ENCODE measurements around the gene ZNRF1.

ZNRF1 gene

GRCh38 chr16:74997042-74997491 is 1.8 kb upstream of the ZNRF1 start (continued):
- TF ChIP-seq TSHZ2 (CRISPR knock-in tag; IDR thresholded peaks at IDR 0.05): no peak

GRCh38 chr16:74999219-74999608 is 390 bp downstream of the ZNRF1 start:
- TF ChIP-seq ZC3H10 (CRISPR knock-in tag; IDR thresholded peaks at IDR 0.05): no peak
- no peak for TF ChIP-seq ZNF70 (CRISPR knock-in tag; IDR thresholded peaks at IDR 0.05)
- TF ChIP-seq POU6F1 (CRISPR knock-in tag; IDR thresholded peaks at IDR 0.05; ENCODE audit: borderline replicate concordance, low read depth): no peak
- TF ChIP-seq BACH2 (CRISPR knock-in tag; IDR thresholded peaks at IDR 0.05; ENCODE audit: borderline replicate concordance): no peak
- TF ChIP-seq TCF4 (CRISPR knock-in tag; IDR thresholded peaks at IDR 0.05; ENCODE audit: borderline replicate concordance): no peak
- TF ChIP-seq CSRNP3 (CRISPR knock-in tag; IDR thresholded peaks at IDR 0.05): no peak
- TF ChIP-seq ARNTL (CRISPR knock-in tag; IDR thresholded peaks at IDR 0.05; ENCODE audit: borderline replicate concordance, low read depth): no peak
- peak; percentile 6; the same call in 1 of the 3 replicates for ATAC-seq

- TF ChIP-seq SNAI2 (CRISPR knock-in tag; IDR thresholded peaks at IDR 0.05): no peak
- no peak for TF ChIP-seq TOX (CRISPR knock-in tag; IDR thresholded peaks at IDR 0.05; ENCODE audit: borderline replicate concordance)
- no peak for TF ChIP-seq ISL1 (CRISPR knock-in tag; IDR thresholded peaks at IDR 0.05)
- TF ChIP-seq CSDC2 (CRISPR knock-in tag; IDR thresholded peaks at IDR 0.05): no peak
- TF ChIP-seq POU6F1 (CRISPR knock-in tag; IDR thresholded peaks at IDR 0.05; ENCODE audit: borderline replicate concordance, low read depth): no peak
- TF ChIP-seq CREB5 (CRISPR knock-in tag; IDR thresholded peaks at IDR 0.05; ENCODE audit: low read depth): no peak
- TF ChIP-seq RARB (CRISPR knock-in tag; IDR thresholded peaks at IDR 0.05): no peak
- TF ChIP-seq TCF4 (CRISPR knock-in tag; IDR thresholded peaks at IDR 0.05; ENCODE audit: borderline replicate concordance): no peak
- no peak for TF ChIP-seq TSHZ2 (CRISPR knock-in tag; IDR thresholded peaks at IDR 0.05)
- no peak for TF ChIP-seq ZC3H10 (CRISPR knock-in tag; IDR thresholded peaks at IDR 0.05)
- TF ChIP-seq ZNF8 (CRISPR knock-in tag; IDR thresholded peaks at IDR 0.05): no peak
- no peak for TF ChIP-seq ZNF70 (CRISPR knock-in tag; IDR thresholded peaks at IDR 0.05)
- no peak for TF ChIP-seq ARNTL (CRISPR knock-in tag; IDR thresholded peaks at IDR 0.05; ENCODE audit: borderline replicate concordance, low read depth)
- TF ChIP-seq ZFP30 (CRISPR knock-in tag; IDR thresholded peaks at IDR 0.05): no peak
- no peak for TF ChIP-seq ZFP3 (CRISPR knock-in tag; IDR thresholded peaks at IDR 0.05)
- no peak for TF ChIP-seq OSR1 (CRISPR knock-in tag; IDR thresholded peaks at IDR 0.05)
- no peak for TF ChIP-seq ZNF565 (CRISPR knock-in tag; conservative IDR thresholded peaks at IDR 0.05; ENCODE audit: low read depth)
- no peak for TF ChIP-seq GLIS3 (CRISPR knock-in tag; IDR thresholded peaks at IDR 0.05)
- peak; percentile 61 for ATAC-seq
Observed at GRCh38 chr16:74999609-75000480, 1.0 kb downstream of the ZNRF1 start.

Data from SK-N-SH treated with all-trans-retinoic acid at 6 μM for 48 hours (cell line).